HepG2 (cell line): Measurements from ENCODE around the gene XRN1. TPM values are rescaled to one million over a fixed set of nuclear protein-coding genes. Genes with fewer than 3 reads are reported as not detected.

Experiments used
- DNMT1 ChIP-seq: sonication (generic); formaldehyde crosslinking; IDR thresholded peaks from 2 replicates; pipeline ENCODE4 v1.5.1; 2020; ENCODE audit warnings: mild to moderate bottlenecking, missing genetic modification reagents
- HDAC2 ChIP-seq: sonication (generic); formaldehyde crosslinking; IDR thresholded peaks from 2 replicates; pipeline ENCODE4 v1.4.0; 2020; ENCODE audit warnings: missing genetic modification reagents
- RARG ChIP-seq: sonication (generic); formaldehyde crosslinking; IDR thresholded peaks from 2 replicates; pipeline ENCODE4 v1.4.0; 2020; ENCODE audit warnings: low read depth, mild to moderate bottlenecking, missing genetic modification reagents
- ZNF891 ChIP-seq: sonication (generic); formaldehyde crosslinking; IDR thresholded peaks from 2 replicates; pipeline ENCODE4 v1.5.0; 2020; ENCODE audit warnings: mild to moderate bottlenecking, missing genetic modification reagents
- polyA plus RNA-seq, 8 experiments: library from polyadenylated mRNA; depleted of rRNA in 3 of 8; stranded (reverse) in 7 of 8; unstranded in 1 of 8; fragments of >200 nt; fragmentation: Illumina TruSeq in 4 of 8; extraction: Trizol in 4 of 8; gene quantifications; 2 replicates each; pipeline versions ENCODE4 v1.2.1 to v1.2.3, GENCODE V29; 2011 to 2016; ENCODE audit warnings: low read depth in 4 of 8, missing spikeins in 1 of 8, mixed read lengths in 1 of 8; ENCODE audit not compliant: insufficient read depth in 1 of 8
- total RNA-seq, 5 experiments: library from RNA; depleted of rRNA; stranded (reverse); fragments of >200 nt; fragmentation: Illumina TruSeq; extraction: Trizol; gene quantifications; 2 replicates each; pipeline ENCODE4 v1.2.3, GENCODE V29; 2016; ENCODE audit warnings: low read depth in 1 of 5
- TF ChIP-seq, protein P1 (sequence below), 2 experiments: fragments of 450-650 bp in 1 of 2; sonication (generic) in 1 of 2; formaldehyde crosslinking in 1 of 2; IDR thresholded peaks; 2 replicates each; pipeline versions ENCODE4 v1.6.1 to v1.8.0; 2016 to 2022; ENCODE audit warnings: antibody characterized with exemption in 1 of 2, mild to moderate bottlenecking in 1 of 2, missing genetic modification reagents in 1 of 2
- TF ChIP-seq, protein P2 (sequence below): sonication (generic); formaldehyde crosslinking; IDR thresholded peaks from 2 replicates; pipeline ENCODE4 v1.4.0; 2020; ENCODE audit warnings: missing genetic modification reagents
- TF ChIP-seq, protein P3 (sequence below): sonication (generic); formaldehyde crosslinking; IDR thresholded peaks from 2 replicates; pipeline ENCODE4 v1.9.0; 2022; ENCODE audit warnings: low read depth, missing genetic modification reagents
- TF ChIP-seq, protein P4 (sequence below): sonication (generic); formaldehyde crosslinking; IDR thresholded peaks from 2 replicates; pipeline ENCODE4 v1.5.1; 2020; ENCODE audit warnings: missing genetic modification reagents, mild to moderate bottlenecking, borderline replicate concordance

The XRN1 gene
- total and polyA plus RNA-seq, 2 of the 13 experiments (the other 11 are each of a cell fraction or from before 2014, with no cell fraction given): 13.2 to 13.3 TPM

DNA sequence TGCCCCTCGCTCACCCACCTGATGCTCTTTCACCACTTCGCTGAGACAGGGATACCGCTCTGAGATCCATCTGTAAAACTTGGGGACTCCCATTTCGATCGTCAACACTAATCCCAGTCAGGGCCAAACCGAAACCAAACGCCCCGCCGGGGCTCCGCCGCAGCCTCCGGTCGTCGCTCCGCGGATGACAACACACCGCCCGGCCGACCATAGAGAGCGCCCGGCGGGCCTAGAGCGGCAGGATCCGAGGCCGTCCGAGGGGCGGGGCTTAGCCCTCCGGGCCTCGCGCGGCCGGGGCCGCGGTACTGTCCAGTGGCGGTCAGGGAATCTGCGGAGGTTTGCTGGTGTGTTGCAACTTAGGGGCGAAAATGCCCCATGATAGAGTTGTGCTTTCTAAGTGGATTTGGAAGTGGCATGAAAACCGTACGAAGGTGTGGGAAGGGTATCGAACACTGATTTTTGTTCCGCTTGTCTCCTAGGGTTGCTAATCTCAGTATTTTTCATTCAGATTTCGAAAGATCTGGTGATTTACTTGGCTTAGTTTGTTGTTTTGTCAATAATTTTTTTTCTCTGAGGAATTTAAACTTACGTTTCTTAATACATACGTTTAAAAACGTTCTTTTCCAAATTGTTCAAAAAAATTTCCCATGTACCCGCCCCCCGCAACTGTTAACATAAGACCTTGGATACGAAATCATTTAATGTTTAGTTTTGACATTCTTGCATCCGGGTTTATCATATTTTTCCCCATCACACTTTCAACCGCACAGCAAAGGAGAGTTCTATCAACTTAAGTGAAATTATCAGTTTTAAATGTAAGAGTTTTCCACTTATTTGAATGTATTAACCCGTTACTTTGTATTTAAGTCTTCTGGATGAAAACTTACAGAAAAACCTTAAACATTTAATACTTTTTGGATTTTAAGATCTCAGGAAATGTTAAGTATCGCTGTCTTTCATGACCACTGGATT lies at the start of gene XRN1 (continued):
- TF ChIP-seq, protein P1, sequence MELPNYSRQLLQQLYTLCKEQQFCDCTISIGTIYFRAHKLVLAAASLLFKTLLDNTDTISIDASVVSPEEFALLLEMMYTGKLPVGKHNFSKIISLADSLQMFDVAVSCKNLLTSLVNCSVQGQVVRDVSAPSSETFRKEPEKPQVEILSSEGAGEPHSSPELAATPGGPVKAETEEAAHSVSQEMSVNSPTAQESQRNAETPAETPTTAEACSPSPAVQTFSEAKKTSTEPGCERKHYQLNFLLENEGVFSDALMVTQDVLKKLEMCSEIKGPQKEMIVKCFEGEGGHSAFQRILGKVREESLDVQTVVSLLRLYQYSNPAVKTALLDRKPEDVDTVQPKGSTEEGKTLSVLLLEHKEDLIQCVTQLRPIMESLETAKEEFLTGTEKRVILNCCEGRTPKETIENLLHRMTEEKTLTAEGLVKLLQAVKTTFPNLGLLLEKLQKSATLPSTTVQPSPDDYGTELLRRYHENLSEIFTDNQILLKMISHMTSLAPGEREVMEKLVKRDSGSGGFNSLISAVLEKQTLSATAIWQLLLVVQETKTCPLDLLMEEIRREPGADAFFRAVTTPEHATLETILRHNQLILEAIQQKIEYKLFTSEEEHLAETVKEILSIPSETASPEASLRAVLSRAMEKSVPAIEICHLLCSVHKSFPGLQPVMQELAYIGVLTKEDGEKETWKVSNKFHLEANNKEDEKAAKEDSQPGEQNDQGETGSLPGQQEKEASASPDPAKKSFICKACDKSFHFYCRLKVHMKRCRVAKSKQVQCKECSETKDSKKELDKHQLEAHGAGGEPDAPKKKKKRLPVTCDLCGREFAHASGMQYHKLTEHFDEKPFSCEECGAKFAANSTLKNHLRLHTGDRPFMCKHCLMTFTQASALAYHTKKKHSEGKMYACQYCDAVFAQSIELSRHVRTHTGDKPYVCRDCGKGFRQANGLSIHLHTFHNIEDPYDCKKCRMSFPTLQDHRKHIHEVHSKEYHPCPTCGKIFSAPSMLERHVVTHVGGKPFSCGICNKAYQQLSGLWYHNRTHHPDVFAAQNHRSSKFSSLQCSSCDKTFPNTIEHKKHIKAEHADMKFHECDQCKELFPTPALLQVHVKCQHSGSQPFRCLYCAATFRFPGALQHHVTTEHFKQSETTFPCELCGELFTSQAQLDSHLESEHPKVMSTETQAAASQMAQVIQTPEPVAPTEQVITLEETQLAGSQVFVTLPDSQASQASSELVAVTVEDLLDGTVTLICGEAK (IDR thresholded peaks at IDR 0.05): no peak
- TF ChIP-seq, protein P1 (CRISPR knock-in tag; IDR thresholded peaks at IDR 0.05): peak; percentile 45; the same call in 1 of the 2 replicates
- TF ChIP-seq, protein P2, sequence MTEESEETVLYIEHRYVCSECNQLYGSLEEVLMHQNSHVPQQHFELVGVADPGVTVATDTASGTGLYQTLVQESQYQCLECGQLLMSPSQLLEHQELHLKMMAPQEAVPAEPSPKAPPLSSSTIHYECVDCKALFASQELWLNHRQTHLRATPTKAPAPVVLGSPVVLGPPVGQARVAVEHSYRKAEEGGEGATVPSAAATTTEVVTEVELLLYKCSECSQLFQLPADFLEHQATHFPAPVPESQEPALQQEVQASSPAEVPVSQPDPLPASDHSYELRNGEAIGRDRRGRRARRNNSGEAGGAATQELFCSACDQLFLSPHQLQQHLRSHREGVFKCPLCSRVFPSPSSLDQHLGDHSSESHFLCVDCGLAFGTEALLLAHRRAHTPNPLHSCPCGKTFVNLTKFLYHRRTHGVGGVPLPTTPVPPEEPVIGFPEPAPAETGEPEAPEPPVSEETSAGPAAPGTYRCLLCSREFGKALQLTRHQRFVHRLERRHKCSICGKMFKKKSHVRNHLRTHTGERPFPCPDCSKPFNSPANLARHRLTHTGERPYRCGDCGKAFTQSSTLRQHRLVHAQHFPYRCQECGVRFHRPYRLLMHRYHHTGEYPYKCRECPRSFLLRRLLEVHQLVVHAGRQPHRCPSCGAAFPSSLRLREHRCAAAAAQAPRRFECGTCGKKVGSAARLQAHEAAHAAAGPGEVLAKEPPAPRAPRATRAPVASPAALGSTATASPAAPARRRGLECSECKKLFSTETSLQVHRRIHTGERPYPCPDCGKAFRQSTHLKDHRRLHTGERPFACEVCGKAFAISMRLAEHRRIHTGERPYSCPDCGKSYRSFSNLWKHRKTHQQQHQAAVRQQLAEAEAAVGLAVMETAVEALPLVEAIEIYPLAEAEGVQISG (CRISPR knock-in tag): peak; percentile 100
- 0 out of 2 replicates have a peak, but pooled peaks have one; percentile 25 for TF ChIP-seq DNMT1 (CRISPR knock-in tag)
- TF ChIP-seq HDAC2 (CRISPR knock-in tag): peak; percentile 50; the same call in 1 of the 2 replicates
- 0 out of 2 replicates have a peak, but pooled peaks have one; percentile 58 for TF ChIP-seq RARG (CRISPR knock-in tag)
- TF ChIP-seq, protein P3, sequence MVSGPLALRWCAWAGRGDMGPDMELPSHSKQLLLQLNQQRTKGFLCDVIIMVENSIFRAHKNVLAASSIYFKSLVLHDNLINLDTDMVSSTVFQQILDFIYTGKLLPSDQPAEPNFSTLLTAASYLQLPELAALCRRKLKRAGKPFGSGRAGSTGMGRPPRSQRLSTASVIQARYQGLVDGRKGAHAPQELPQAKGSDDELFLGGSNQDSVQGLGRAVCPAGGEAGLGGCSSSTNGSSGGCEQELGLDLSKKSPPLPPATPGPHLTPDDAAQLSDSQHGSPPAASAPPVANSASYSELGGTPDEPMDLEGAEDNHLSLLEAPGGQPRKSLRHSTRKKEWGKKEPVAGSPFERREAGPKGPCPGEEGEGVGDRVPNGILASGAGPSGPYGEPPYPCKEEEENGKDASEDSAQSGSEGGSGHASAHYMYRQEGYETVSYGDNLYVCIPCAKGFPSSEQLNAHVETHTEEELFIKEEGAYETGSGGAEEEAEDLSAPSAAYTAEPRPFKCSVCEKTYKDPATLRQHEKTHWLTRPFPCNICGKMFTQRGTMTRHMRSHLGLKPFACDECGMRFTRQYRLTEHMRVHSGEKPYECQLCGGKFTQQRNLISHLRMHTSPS (CRISPR knock-in tag): no peak
- TF ChIP-seq ZNF891 (CRISPR knock-in tag): no peak
- TF ChIP-seq, protein P4, sequence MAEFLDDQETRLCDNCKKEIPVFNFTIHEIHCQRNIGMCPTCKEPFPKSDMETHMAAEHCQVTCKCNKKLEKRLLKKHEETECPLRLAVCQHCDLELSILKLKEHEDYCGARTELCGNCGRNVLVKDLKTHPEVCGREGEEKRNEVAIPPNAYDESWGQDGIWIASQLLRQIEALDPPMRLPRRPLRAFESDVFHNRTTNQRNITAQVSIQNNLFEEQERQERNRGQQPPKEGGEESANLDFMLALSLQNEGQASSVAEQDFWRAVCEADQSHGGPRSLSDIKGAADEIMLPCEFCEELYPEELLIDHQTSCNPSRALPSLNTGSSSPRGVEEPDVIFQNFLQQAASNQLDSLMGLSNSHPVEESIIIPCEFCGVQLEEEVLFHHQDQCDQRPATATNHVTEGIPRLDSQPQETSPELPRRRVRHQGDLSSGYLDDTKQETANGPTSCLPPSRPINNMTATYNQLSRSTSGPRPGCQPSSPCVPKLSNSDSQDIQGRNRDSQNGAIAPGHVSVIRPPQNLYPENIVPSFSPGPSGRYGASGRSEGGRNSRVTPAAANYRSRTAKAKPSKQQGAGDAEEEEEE: no peak
